ENCODE data around the gene CDK1. TPM values are rescaled to one million over a fixed set of nuclear protein-coding genes. Genes with fewer than 3 reads are reported as not detected.

CDK1 gene
- total RNA-seq, 1 donor from 2014 or later, result 38.8 TPM

- DNase-seq, result peak; percentile 63
Measured at GRCh38 chr10:60778971-60779796, 906 bp downstream of the CDK1 start.

- DNase-seq, result no peak
Measured at GRCh38 chr10:60781661-60782060, 3.4 kb downstream of the CDK1 start.

- DNase-seq, result no peak
Measured at GRCh38 chr10:60784641-60785040, 6.4 kb downstream of the CDK1 start.

- DNase-seq, result no peak
Measured at GRCh38 chr10:60788544-60788943, 10.3 kb downstream of the CDK1 start.

GRCh38 chr10:60789340-60789739 is 11.1 kb downstream of the CDK1 start:
- DNase-seq, result no peak

GRCh38 chr10:60794953-60795352 is 16.7 kb downstream of the CDK1 start:
- DNase-seq, result no peak

GRCh38 chr10:60795465-60796202 is 17.4 kb downstream of the CDK1 start:
- DNase-seq, result no peak

GRCh38 chr10:60796481-60796880 is 18.2 kb downstream of the CDK1 start:
- no peak for DNase-seq

GRCh38 chr10:60797200-60797599 is 18.9 kb downstream of the CDK1 start:
- DNase-seq, result no peak

GRCh38 chr10:60798031-60798430 is 19.8 kb downstream of the CDK1 start:
- DNase-seq, result no peak

GRCh38 chr10:60798870-60799269 is 20.6 kb downstream of the CDK1 start:
- DNase-seq, result no peak

- no peak for DNase-seq
Measured at GRCh38 chr10:60799971-60800650, 21.8 kb downstream of the CDK1 start.

GRCh38 chr10:60800918-60801317 is 22.6 kb downstream of the CDK1 start:
- DNase-seq, result no peak

- DNase-seq, result no peak
Measured at GRCh38 chr10:60801522-60801921, 23.2 kb downstream of the CDK1 start.

- no peak for DNase-seq
Measured at GRCh38 chr10:60803433-60803832, 25.2 kb downstream of the CDK1 start.

GRCh38 chr10:60803865-60804264 is 25.6 kb downstream of the CDK1 start:
- DNase-seq, result no peak

- no peak for DNase-seq
Measured at GRCh38 chr10:60806921-60807320, 28.6 kb downstream of the CDK1 start.

- no peak for DNase-seq
Measured at GRCh38 chr10:60807499-60807898, 29.2 kb downstream of the CDK1 start.

- no peak for DNase-seq
Measured at GRCh38 chr10:60808036-60808435, 29.8 kb downstream of the CDK1 start.

- no peak for DNase-seq
Measured at GRCh38 chr10:60809157-60809556, 30.9 kb downstream of the CDK1 start.

- DNase-seq, result peak; percentile 84
Measured at GRCh38 chr10:60810437-60811182, 32.3 kb downstream of the CDK1 start.

- peak; percentile 93 for DNase-seq
Measured at GRCh38 chr10:60816628-60817397, 38.5 kb downstream of the CDK1 start.
